ENCODE data around the gene NEURL1B. TPM values are rescaled to one million over a fixed set of nuclear protein-coding genes. Genes with fewer than 3 reads are reported as not detected.
A peak's percentile ranks its signal among the peaks of the same experiment; 100 is the strongest.

NEURL1B gene
- total RNA-seq, 1 donor from 2014 or later: 6.1 TPM

- H3K27ac Mint-ChIP-seq (ENCODE audit: unreplicated experiment): no peak overlapping the region
- H3K4me3 Mint-ChIP-seq: peak overlapping the region; percentile 39
- H3K9me3 Mint-ChIP-seq: no peaks in the 10 kb centered on the region
- DNase-seq (ENCODE audit: low read depth, low spot score): no peak
- peaks cover 15% of the 10 kb centered on the region for H3K27me3 Mint-ChIP-seq (ENCODE audit: low read depth)
- no peak for TF ChIP-seq CTCF (conservative IDR thresholded peaks at IDR 0.05)
- H3K4me1 Mint-ChIP-seq: peaks cover 19% of the 10 kb centered on the region
- peaks cover 2% of the 10 kb centered on the region for H3K36me3 Mint-ChIP-seq (ENCODE audit: low read depth)
These were observed 3.6 kb downstream of the NEURL1B start for GRCh38 chr5:172644711-172645110.

GRCh38 chr5:172645271-172646055, 4.4 kb downstream of the NEURL1B start:
- no peak overlapping the region for H3K27ac Mint-ChIP-seq (ENCODE audit: unreplicated experiment)
- TF ChIP-seq CTCF (conservative IDR thresholded peaks at IDR 0.05): no peak
- peaks cover 14% of the 10 kb centered on the region for H3K27me3 Mint-ChIP-seq (ENCODE audit: low read depth)
- H3K9me3 Mint-ChIP-seq: no peaks in the 10 kb centered on the region
- H3K4me3 Mint-ChIP-seq: no peak overlapping the region
- peaks cover 2% of the 10 kb centered on the region for H3K36me3 Mint-ChIP-seq (ENCODE audit: low read depth)
- H3K4me1 Mint-ChIP-seq: peaks cover 16% of the 10 kb centered on the region
- DNase-seq (ENCODE audit: low read depth, low spot score): no peak

GRCh38 chr5:172646716-172647285, 5.7 kb downstream of the NEURL1B start:
- H3K27ac Mint-ChIP-seq (ENCODE audit: unreplicated experiment): no peak overlapping the region
- H3K27me3 Mint-ChIP-seq (ENCODE audit: low read depth): peaks cover 13% of the 10 kb centered on the region
- no peak for DNase-seq (ENCODE audit: low read depth, low spot score)
- H3K4me3 Mint-ChIP-seq: no peak overlapping the region
- H3K36me3 Mint-ChIP-seq (ENCODE audit: low read depth): peaks cover 2% of the 10 kb centered on the region
- H3K9me3 Mint-ChIP-seq: no peaks in the 10 kb centered on the region
- peak; percentile 48 for TF ChIP-seq CTCF (conservative IDR thresholded peaks at IDR 0.05)
- peaks cover 14% of the 10 kb centered on the region for H3K4me1 Mint-ChIP-seq

GRCh38 chr5:172647352-172648012, 6.4 kb downstream of the NEURL1B start:
- Mint-ChIP-seq H3K9me3 (no peaks in the 10 kb centered on the region), H3K27me3 (ENCODE audit: low read depth) (peaks cover 9% of the 10 kb centered on the region), H3K4me3 (no peak overlapping the region), H3K36me3 (ENCODE audit: low read depth) (peaks cover 2% of the 10 kb centered on the region), H3K27ac (ENCODE audit: unreplicated experiment) (no peak overlapping the region), H3K4me1 (peaks cover 8% of the 10 kb centered on the region)
- TF ChIP-seq CTCF (conservative IDR thresholded peaks at IDR 0.05): no peak
- DNase-seq (ENCODE audit: low read depth, low spot score): no peak

GRCh38 chr5:172648013-172648381, 6.9 kb downstream of the NEURL1B start:
- Mint-ChIP-seq H3K9me3 (no peaks in the 10 kb centered on the region), H3K4me3 (no peak overlapping the region), H3K27me3 (ENCODE audit: low read depth) (peaks cover 5% of the 10 kb centered on the region), H3K4me1 (peaks cover 5% of the 10 kb centered on the region), H3K27ac (ENCODE audit: unreplicated experiment) (no peak overlapping the region), H3K36me3 (ENCODE audit: low read depth) (peaks cover 2% of the 10 kb centered on the region)
- no peak for DNase-seq (ENCODE audit: low read depth, low spot score)
- no peak for TF ChIP-seq CTCF (conservative IDR thresholded peaks at IDR 0.05)
